ENCODE data around the gene MUC5B.
"Not testable (repeated sequence)": the region's sequence is repeated elsewhere in the genome, so short reads cannot be mapped to it uniquely, and the experiment has no call there.

The MUC5B gene

DNA sequence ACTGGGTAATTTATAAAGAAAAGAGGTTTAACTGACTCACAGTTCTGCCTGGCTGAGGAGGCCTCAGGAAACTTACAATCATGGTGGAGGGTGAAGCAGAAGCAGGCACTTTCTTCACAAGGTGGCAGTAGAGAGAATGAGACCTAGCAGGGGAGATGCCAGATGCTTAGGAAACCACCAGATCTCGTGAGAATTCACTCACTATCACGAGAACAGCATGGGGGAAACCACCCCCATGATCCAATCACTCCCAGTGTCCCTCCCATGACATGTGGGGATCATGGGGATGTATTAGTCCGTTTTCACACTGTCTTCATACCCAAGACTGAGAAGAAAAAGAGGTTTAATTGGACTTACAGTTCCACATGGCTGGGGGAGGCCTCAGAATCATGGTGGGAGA, 41.6 kb downstream of the MUC5B start:
- TF ChIP-seq, protein P1, sequence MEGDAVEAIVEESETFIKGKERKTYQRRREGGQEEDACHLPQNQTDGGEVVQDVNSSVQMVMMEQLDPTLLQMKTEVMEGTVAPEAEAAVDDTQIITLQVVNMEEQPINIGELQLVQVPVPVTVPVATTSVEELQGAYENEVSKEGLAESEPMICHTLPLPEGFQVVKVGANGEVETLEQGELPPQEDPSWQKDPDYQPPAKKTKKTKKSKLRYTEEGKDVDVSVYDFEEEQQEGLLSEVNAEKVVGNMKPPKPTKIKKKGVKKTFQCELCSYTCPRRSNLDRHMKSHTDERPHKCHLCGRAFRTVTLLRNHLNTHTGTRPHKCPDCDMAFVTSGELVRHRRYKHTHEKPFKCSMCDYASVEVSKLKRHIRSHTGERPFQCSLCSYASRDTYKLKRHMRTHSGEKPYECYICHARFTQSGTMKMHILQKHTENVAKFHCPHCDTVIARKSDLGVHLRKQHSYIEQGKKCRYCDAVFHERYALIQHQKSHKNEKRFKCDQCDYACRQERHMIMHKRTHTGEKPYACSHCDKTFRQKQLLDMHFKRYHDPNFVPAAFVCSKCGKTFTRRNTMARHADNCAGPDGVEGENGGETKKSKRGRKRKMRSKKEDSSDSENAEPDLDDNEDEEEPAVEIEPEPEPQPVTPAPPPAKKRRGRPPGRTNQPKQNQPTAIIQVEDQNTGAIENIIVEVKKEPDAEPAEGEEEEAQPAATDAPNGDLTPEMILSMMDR (IDR thresholded peaks at IDR 0.05; ENCODE audit: borderline replicate concordance, control extremely low read depth, extremely low read depth, insufficient read depth, missing control alignments): peak; percentile 22
- in situ Hi-C loops (cut with MboI; ENCODE audit: low sequenced_read_pairs, unreplicated experiment); DNase-seq (ENCODE audit: low spot score): not testable (repeated sequence)

- in situ Hi-C loops (cut with MboI; ENCODE audit: low sequenced_read_pairs, unreplicated experiment); DNase-seq (ENCODE audit: low spot score): not testable (repeated sequence)
These were observed 42.6 kb downstream of the MUC5B start for GRCh38 chr11:1265480-1265879.

- in situ Hi-C loops (cut with MboI; ENCODE audit: low sequenced_read_pairs, unreplicated experiment); DNase-seq (ENCODE audit: low spot score): not testable (repeated sequence)
These were observed 44.1 kb downstream of the MUC5B start for GRCh38 chr11:1266976-1267375.

DNA sequence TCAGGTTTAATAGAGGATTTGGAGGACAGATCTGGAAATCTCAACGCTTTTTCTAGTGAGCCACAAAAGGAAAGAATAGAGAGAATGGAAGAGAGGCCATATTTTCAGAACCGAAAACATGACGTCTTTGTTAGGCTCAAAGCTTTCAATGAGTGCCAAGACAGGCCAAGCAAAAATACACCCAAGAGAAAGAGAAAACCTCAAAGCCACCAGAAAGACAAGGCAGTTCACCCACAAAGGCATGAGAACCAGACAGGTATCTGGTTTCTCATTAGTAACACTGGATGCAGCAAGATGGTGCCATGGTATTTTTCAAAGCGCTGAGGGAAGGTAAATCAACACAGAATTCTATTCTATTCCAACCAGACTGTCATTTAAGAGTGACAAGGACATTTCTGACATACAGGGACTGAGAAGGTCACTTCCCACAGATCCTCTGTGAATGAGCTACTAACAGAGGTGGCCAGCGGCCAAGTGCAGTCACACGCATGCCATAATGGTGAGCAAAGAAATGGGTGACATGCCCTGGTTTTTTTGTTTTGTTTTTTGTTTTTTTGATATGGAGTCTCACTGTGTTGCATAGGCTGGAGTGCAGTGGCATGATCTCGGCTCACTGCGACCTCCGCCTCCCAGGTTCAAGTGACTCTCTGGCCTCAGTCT, 44.7 kb downstream of the MUC5B start:
- no peak for DNase-seq (ENCODE audit: low spot score)
- in situ Hi-C loops (cut with MboI; ENCODE audit: low sequenced_read_pairs, unreplicated experiment): no loop called here
- TF ChIP-seq, protein P1 (IDR thresholded peaks at IDR 0.05; ENCODE audit: borderline replicate concordance, control extremely low read depth, extremely low read depth, insufficient read depth, missing control alignments): no peak

DNA sequence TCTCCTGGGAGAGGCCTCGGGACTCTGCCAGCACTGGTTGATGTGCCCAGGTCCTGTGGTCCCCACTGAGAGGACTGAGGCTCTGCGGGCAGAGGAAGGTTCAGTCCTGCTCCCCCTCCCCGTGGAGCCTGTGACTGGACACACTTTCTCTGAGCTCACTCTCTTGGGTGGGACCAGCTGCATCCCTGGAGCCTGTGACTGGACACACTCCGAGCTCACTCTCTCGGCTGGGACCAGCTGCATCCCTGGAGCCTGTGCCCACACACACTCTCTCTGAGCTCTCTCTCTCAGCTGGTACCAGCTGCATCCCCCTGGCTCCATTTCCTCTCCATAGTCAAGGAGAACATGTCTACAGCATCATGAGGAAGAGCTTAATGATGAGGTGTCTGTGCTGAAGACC, 47.1 kb downstream of the MUC5B start:
- no peak for DNase-seq (ENCODE audit: low spot score)
- in situ Hi-C loops (cut with MboI; ENCODE audit: low sequenced_read_pairs, unreplicated experiment): no loop called here
- TF ChIP-seq, protein P1 (IDR thresholded peaks at IDR 0.05; ENCODE audit: borderline replicate concordance, control extremely low read depth, extremely low read depth, insufficient read depth, missing control alignments): no peak

DNA sequence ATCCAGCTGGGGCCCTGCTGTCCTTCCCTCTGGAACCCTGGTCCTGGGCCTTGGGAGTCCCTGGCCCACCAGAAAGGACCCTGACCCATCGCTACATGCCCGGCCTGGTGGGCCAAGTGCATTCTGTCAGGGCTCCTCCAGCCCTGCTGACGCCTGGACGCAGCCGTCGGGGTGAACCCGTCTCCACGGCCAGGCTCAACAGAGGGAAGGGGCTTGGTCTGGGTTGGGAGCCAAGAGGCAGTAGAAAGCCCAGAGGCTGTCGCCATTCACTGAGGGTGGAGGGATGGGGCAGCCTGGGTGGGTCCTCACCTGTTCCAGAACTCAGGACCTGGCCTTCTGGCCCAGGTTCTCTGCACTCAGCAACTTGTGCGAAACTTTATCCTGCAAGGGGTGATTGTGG, 47.6 kb downstream of the MUC5B start:
- TF ChIP-seq, protein P1 (IDR thresholded peaks at IDR 0.05; ENCODE audit: borderline replicate concordance, control extremely low read depth, extremely low read depth, insufficient read depth, missing control alignments): no peak
- no peak for DNase-seq (ENCODE audit: low spot score)
- in situ Hi-C loops (cut with MboI; ENCODE audit: low sequenced_read_pairs, unreplicated experiment): no loop called here

DNA sequence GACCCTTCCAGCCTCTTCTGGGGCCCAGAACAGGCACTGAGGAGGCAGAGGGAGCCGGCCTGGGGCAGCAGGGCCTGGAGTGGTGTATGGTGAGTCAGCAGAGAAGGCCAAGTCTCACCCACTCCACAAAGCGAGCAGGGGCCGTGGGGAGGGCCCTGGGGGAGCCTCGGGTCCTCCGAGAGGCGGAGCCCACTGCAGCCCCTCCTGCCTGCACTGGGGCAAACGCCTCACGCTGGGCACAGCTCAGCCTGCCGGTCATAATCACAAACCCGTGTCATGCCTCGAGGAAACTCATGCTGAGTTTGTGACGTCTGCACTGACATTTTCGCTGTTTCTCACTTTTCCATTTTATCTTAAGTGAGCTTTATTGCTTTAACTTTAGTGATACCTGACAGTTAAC, 48.1 kb downstream of the MUC5B start:
- no peak for DNase-seq (ENCODE audit: low spot score)
- TF ChIP-seq, protein P1 (IDR thresholded peaks at IDR 0.05; ENCODE audit: borderline replicate concordance, control extremely low read depth, extremely low read depth, insufficient read depth, missing control alignments): no peak
- in situ Hi-C loops (cut with MboI; ENCODE audit: low sequenced_read_pairs, unreplicated experiment): no loop called here

DNA sequence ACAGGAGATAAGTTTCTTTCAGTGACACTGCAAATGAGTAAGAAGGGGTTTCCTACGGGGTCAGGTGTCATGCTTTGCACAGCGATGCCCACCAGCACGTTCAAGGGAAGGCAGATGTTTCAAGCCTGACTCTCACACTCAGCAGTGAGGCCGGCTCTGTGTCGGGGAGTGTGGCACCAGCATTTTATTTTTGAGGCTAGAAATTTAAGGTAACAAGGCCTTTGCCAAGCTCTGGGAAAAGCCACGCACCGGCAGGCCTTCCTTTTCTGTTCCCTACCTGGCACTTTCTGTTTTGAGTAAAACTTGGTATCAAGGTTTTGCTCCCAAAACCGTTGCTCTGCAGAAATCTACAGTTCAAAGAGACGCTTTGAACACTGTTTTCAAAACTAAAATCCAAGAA, 48.5 kb downstream of the MUC5B start:
- in situ Hi-C loops (cut with MboI; ENCODE audit: low sequenced_read_pairs, unreplicated experiment): no loop called here
- no peak for DNase-seq (ENCODE audit: low spot score)
- TF ChIP-seq, protein P1 (IDR thresholded peaks at IDR 0.05; ENCODE audit: borderline replicate concordance, control extremely low read depth, extremely low read depth, insufficient read depth, missing control alignments): no peak

Data from GM13976 (cell line).